GM13977 (cell line): ENCODE measurements around the gene SLC27A5.

ENCODE experiments used
- DNase-seq: peaks from one replicate; pipeline ENCODE4 v3.0.0; 2012; ENCODE audit warnings: low spot score
- CTCF ChIP-seq: IDR thresholded peaks from 2 replicates; pipeline ENCODE4 v1.5.1; 2012; ENCODE audit warnings: mild to moderate bottlenecking, control low read depth; ENCODE audit not compliant: insufficient read depth; ENCODE audit errors: extremely low read depth, missing control alignments
- in situ Hi-C: fragments of 300-500 bp; cut with MboI; formaldehyde crosslinking; loops from one replicate; pipeline ENCODE4 v1.12.0; 2022; ENCODE audit warnings: low sequenced_read_pairs, low pct_unique_long_range_greater_than_20kb, mixed read lengths, inconsistent platforms; ENCODE audit not compliant: unreplicated experiment

SLC27A5 gene

DNA sequence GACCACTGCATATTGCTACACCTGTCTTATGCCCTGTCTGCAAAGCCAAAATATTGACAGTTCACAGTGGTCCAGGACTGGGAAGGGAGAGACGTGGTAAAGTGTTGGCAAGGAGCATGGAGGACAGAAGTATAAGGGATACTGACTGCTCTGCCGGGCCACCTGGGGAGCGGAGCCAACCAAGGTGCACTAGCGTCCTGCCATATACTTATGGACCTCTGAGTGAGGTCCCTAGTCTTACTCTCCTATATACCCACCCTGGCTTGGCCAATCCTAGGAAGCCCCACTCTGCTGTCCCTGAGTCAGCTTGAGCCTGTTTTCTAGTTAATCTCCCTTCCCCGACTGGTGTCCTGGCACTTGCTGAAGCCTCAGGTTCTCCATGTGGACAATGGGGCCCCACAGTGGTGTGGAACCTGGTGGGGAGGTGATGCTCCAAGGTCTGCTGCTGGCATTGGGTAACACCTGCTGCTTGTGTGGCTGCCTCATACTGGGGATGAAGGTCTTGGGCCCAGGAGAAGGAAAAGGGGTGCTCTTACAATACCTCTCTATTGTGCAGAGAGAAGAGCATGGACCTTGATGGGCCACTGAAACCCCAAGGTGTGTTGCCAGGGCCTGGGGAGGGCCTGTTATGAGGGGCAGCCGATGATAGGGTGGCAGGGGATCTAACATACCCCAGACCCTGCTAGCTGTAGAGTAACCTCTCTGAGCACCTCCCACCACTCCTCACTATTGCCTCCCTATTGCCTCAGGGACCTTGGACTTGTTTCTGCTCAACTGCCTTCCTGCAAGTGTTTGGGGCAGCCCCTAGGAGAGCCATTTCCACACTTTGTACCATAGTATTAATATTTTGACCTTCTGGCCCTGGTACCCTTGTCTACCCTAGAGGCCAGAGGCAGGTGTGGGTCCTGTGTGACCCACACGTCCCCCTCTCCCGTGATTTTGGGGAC lies 25.3 kb upstream of the SLC27A5 start:
- no peak for DNase-seq
- in situ Hi-C loops: no loop called here
- no peak for TF ChIP-seq CTCF

GRCh38 chr19:58535857-58536256 lies 24.1 kb upstream of the SLC27A5 start:
- TF ChIP-seq CTCF: no peak
- in situ Hi-C loops: no loop called here
- no peak for DNase-seq

DNA sequence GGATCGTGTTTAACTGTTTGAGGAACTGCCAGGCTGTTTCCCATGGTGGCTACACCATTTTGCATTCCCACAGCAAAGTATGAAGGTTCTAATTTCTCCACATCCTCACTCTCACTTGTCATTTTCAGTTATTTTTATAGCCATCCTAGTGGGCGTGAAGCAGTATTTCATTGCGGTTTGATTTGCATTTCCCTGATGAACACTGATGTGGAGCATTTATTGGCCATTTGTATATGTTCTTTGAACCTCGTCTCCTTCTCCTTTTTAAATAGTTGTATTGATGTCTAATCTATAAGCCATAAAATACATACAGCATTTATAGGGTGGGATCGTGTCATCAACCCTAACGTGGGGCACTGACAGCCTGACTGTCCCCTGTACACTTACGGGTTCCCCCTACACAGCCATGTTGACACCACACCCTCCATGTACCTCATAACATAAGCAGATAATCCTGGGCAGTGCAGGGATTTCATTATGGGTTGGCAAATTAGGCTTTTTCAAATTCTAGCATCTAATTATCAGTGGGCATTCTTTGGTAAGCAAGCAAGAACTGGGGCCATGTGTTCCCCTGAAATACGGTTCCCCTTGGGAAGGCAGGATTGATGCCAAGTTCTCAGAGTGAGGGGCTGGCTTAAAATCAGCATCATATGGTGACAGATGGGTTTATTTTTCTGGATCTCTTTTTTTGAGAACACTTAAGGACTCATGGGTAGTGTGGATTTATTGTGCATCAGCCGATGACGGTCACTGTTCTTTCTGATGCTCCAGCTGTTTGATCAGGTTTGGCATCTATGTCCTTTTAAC lies 19.4 kb upstream of the SLC27A5 start:
- no peak for TF ChIP-seq CTCF
- in situ Hi-C loops: no loop called here
- DNase-seq: no peak

DNA sequence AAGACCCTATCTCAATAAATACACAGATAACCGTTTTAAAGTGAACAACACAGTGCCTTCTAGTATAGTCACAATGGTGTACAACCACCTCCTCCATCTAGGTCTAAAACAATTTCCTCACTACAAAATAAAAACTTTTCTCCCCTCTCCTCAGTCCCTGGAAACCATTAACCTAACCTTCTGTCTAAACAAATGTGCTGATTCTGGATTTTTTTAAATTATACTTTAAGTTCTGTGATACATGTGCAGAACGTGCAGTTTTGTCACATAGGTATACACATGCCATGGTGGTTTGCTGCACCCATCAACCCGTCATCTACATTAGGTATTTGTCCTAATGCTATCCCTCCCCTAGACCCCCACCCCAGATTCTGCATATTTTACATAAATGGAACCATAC lies 17.6 kb upstream of the SLC27A5 start:
- no peak for TF ChIP-seq CTCF
- in situ Hi-C loops: no loop called here

GRCh38 chr19:58522709-58523108 lies 10.9 kb upstream of the SLC27A5 start:
- in situ Hi-C loops: no loop called here
- TF ChIP-seq CTCF: no peak
- no peak for DNase-seq

More for the DNA sequence above, 17.6 kb upstream of the SLC27A5 start:
- no peak for DNase-seq

GRCh38 chr19:58521651-58522050 lies 9.9 kb upstream of the SLC27A5 start:
- no peak for DNase-seq
- TF ChIP-seq CTCF: no peak

More at GRCh38 chr19:58521651-58522050, 9.9 kb upstream of the SLC27A5 start:
- in situ Hi-C loops: no loop called here
